Endodermal cell (in vitro differentiated cells): Measurements from ENCODE around the gene CPLANE2. TPM values are rescaled to one million over a fixed set of nuclear protein-coding genes. Genes with fewer than 3 reads are reported as not detected.

Experiments
- DNase-seq: peaks from one replicate; pipeline ENCODE4 v3.0.0-alpha.2; 2017
- H3K27ac ChIP-seq: 2 replicates; pipeline ENCODE4 v1.5.1; 2013; ENCODE audit warnings: mild to moderate bottlenecking, low read depth, low read length, moderate library complexity
- H3K27me3 ChIP-seq: 2 replicates; pipeline ENCODE4 v1.6.1; 2013; ENCODE audit warnings: mild to moderate bottlenecking, low read length, moderate library complexity; ENCODE audit not compliant: insufficient read depth, control insufficient read depth, poor library complexity, severe bottlenecking
- H3K36me3 ChIP-seq: 2 replicates; pipeline ENCODE4 v1.7.0; 2013; ENCODE audit warnings: mild to moderate bottlenecking, low read length, moderate library complexity; ENCODE audit not compliant: control insufficient read depth, insufficient read depth
- H3K4me1 ChIP-seq: one replicate; pipeline ENCODE4 v1.7.0; 2013; ENCODE audit warnings: low read length; ENCODE audit not compliant: control insufficient read depth, insufficient read depth
- H3K4me3 ChIP-seq: 2 replicates; pipeline ENCODE4 v1.5.1; 2013; ENCODE audit warnings: mild to moderate bottlenecking, low read length, moderate library complexity
- H3K9ac ChIP-seq: 2 replicates; pipeline ENCODE4 v1.6.1; 2013; ENCODE audit warnings: mild to moderate bottlenecking, low read length, moderate library complexity; ENCODE audit not compliant: poor library complexity, severe bottlenecking; ENCODE audit errors: extremely low read depth
- H3K9me3 ChIP-seq: 2 replicates; pipeline ENCODE4 v1.6.1; 2013; ENCODE audit warnings: mild to moderate bottlenecking, low read length, moderate library complexity; ENCODE audit not compliant: control insufficient read depth
- H3K27ac Mint-ChIP-seq: 2 replicates; pipeline ENCODE4 v1.8.0; 2020; ENCODE audit warnings: mixed read lengths
- H3K27me3 Mint-ChIP-seq: 2 replicates; pipeline ENCODE4 v1.8.0; 2021; ENCODE audit warnings: mild to moderate bottlenecking, mixed read lengths; ENCODE audit not compliant: insufficient read depth
- H3K36me3 Mint-ChIP-seq: 2 replicates; pipeline ENCODE4 v1.8.0; 2020; ENCODE audit warnings: low read depth, mixed read lengths
- H3K4me1 Mint-ChIP-seq: 2 replicates; pipeline ENCODE4 v1.8.0; 2020; ENCODE audit warnings: mixed read lengths
- H3K4me3 Mint-ChIP-seq: 2 replicates; pipeline ENCODE4 v1.8.0; 2020; ENCODE audit warnings: mild to moderate bottlenecking, moderate library complexity, mixed read lengths
- H3K9me3 Mint-ChIP-seq: 2 replicates; pipeline ENCODE4 v1.8.0; 2020; ENCODE audit warnings: mild to moderate bottlenecking, mixed read lengths
- CTCF ChIP-seq: fragments of 200-600 bp; sonication (generic); conservative IDR thresholded peaks from 2 replicates; pipeline ENCODE4 v1.5.0; 2021; ENCODE audit warnings: antibody characterized with exemption, mild to moderate bottlenecking
- WGBS, 2 experiments: methylation state at CpG; one replicate each; pipeline versions ENCODE4 v1.1.5 to v1.1.7; 2013; ENCODE audit warnings: missing lambda C conversion rate in 2 of 2, mixed read lengths in 1 of 2; ENCODE audit not compliant: insufficient coverage in 1 of 2, insufficient read length in 1 of 2; 5-methylcytosine and 5-hydroxymethylcytosine counted together
- total RNA-seq, 2 donors: library from RNA; stranded (reverse); fragmentation: NEBNext Ultra II Directional in 1 of 2; extraction: Animal tissue kit (Norgen Biotek cat#: 25700) in 1 of 2; gene quantifications; 2 replicates in 1 of 2; 3 replicates in 1 of 2; pipeline ENCODE4 v1.2.1, GENCODE V29; 2021

The CPLANE2 gene
- total RNA-seq, 2 donors from 2014 or later, result 9.6 to 10.3 TPM

DNA sequence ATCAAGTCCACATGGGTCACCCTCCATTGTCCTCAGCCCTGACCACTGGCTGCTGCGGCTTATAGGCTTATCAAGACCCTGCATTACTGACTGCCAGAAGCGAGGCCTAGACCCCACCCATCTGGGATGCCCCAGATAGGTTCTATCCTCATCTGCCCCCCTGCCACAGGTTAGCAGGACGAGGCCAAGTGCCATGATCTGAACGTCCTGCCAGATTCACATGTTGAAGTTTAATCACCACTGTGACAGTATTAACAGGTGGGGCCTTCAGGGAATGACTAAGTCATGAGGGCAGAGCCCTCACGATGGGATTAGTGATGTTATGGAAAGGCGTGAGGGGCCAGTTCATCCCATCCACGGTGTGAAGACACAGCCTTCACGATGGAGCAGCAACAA, 6.2 kb upstream of the CPLANE2 start:
- Mint-ChIP-seq H3K4me1 (peaks cover 2% of the 10 kb centered on the region), H3K27me3 (no peaks in the 10 kb centered on the region), H3K36me3 (peaks cover 5% of the 10 kb centered on the region), H3K27ac (no peak overlapping the region), H3K4me3 (no peak overlapping the region), H3K9me3 (no peaks in the 10 kb centered on the region)
- no peaks in the 10 kb centered on the region for H3K9me3 ChIP-seq
- no peaks in the 10 kb centered on the region for H3K4me1 ChIP-seq
- H3K27me3 ChIP-seq, result no peaks in the 10 kb centered on the region
- H3K9ac ChIP-seq, result no peak overlapping the region
- TF ChIP-seq CTCF, result no peak
- H3K36me3 ChIP-seq, result peaks cover 11% of the 10 kb centered on the region
- DNase-seq, result no peak
- no peak overlapping the region for H3K27ac ChIP-seq
- H3K4me3 ChIP-seq, result no peak overlapping the region
- WGBS, 2 experiments, result 89 to 95% methylated on average over 8 of the region's 8 CpGs

DNA sequence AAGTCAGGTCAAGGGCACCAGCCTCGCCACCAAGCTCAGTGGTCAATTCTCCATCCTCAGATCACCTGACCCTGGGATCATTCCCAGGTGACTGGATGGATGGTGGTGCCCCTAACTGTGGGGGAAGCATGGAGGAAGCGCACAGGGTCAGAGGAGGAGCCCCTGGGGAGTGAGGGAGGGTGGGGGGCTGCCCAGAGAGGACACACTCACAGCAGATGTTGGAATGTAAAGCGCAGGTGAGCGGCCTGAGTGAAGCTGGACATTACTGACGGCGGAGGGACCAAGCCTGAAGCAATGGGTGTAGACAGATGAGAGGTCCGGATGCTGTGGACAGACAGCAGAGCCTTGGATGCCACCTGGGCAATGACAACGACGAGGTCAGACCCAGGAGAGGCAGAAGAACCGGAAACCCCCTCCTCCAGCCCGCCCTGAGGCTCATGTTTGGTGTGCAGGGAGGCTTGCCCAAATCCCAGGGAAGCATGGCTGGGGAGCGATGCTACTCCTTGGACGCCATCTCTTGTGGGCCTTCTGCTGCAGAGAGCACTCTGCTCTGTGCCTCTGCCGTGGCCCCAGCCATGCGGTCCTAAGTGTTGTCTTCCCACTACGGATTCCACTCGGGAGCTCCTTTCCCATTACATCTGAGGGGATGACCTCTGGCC, 5.7 kb upstream of the CPLANE2 start:
- Histone ChIP-seq H3K9ac (no peak overlapping the region), H3K9me3 (no peaks in the 10 kb centered on the region), H3K4me3 (no peak overlapping the region), H3K27ac (no peak overlapping the region), H3K27me3 (no peaks in the 10 kb centered on the region), H3K36me3 (peaks cover 7% of the 10 kb centered on the region), H3K4me1 (no peaks in the 10 kb centered on the region)
- H3K4me1 Mint-ChIP-seq, result peaks cover 2% of the 10 kb centered on the region
- no peaks in the 10 kb centered on the region for H3K9me3 Mint-ChIP-seq
- H3K4me3 Mint-ChIP-seq, result no peak overlapping the region
- H3K36me3 Mint-ChIP-seq, result peaks cover 4% of the 10 kb centered on the region
- 92 to 93% methylated on average over 15 to 17 of the region's 17 CpGs for WGBS, 2 experiments
- TF ChIP-seq CTCF, result no peak
- no peaks in the 10 kb centered on the region for H3K27me3 Mint-ChIP-seq
- no peak for DNase-seq
- no peak overlapping the region for H3K27ac Mint-ChIP-seq

GRCh38 chr1:16241221-16241708, 4.3 kb upstream of the CPLANE2 start:
- H3K27ac Mint-ChIP-seq, result no peak overlapping the region
- H3K4me1 Mint-ChIP-seq, result peaks cover 11% of the 10 kb centered on the region
- no peaks in the 10 kb centered on the region for H3K27me3 Mint-ChIP-seq
- DNase-seq, result no peak
- H3K36me3 ChIP-seq, result no peaks in the 10 kb centered on the region
- H3K9me3 ChIP-seq, result no peaks in the 10 kb centered on the region
- H3K9me3 Mint-ChIP-seq, result no peaks in the 10 kb centered on the region
- 86 to 94% methylated on average over 10 of the region's 10 CpGs for WGBS, 2 experiments
- no peak overlapping the region for H3K27ac ChIP-seq
- no peak overlapping the region for H3K4me3 Mint-ChIP-seq
- no peaks in the 10 kb centered on the region for H3K27me3 ChIP-seq
- H3K9ac ChIP-seq, result no peak overlapping the region
- peaks cover 5% of the 10 kb centered on the region for H3K4me1 ChIP-seq
- TF ChIP-seq CTCF, result no peak
- H3K36me3 Mint-ChIP-seq, result no peaks in the 10 kb centered on the region
- no peak overlapping the region for H3K4me3 ChIP-seq
